Mononuclear cell (primary cell): Measurements from ENCODE around the gene GRAMD4. TPM values are rescaled to one million over a fixed set of nuclear protein-coding genes. Genes with fewer than 3 reads are reported as not detected.

Experiments used
- H3K27me3 ChIP-seq: 2 replicates; pipeline ENCODE4 v1.6.0; 2011; ENCODE audit warnings: low read length, control low read depth; ENCODE audit not compliant: insufficient read depth
- H3K4me1 ChIP-seq: 2 replicates; pipeline ENCODE4 v1.5.1; 2011; ENCODE audit warnings: mild to moderate bottlenecking, low read length, control low read depth; ENCODE audit not compliant: insufficient read depth
- H3K4me3 ChIP-seq: 2 replicates; pipeline ENCODE4 v1.5.1; 2011; ENCODE audit warnings: mild to moderate bottlenecking, low read length, moderate library complexity
- H3K9me3 ChIP-seq: 2 replicates; pipeline ENCODE4 v1.5.1; 2011; ENCODE audit warnings: low read depth, mild to moderate bottlenecking, control low read depth, low read length
- total RNA-seq: library from RNA; depleted of rRNA; stranded (reverse); fragments of >200 nt; gene quantifications from one replicate; pipeline ENCODE4 v1.2.3, GENCODE V29; 2012

Gene GRAMD4
- total RNA-seq, 1 donor = 11.9 TPM

DNA sequence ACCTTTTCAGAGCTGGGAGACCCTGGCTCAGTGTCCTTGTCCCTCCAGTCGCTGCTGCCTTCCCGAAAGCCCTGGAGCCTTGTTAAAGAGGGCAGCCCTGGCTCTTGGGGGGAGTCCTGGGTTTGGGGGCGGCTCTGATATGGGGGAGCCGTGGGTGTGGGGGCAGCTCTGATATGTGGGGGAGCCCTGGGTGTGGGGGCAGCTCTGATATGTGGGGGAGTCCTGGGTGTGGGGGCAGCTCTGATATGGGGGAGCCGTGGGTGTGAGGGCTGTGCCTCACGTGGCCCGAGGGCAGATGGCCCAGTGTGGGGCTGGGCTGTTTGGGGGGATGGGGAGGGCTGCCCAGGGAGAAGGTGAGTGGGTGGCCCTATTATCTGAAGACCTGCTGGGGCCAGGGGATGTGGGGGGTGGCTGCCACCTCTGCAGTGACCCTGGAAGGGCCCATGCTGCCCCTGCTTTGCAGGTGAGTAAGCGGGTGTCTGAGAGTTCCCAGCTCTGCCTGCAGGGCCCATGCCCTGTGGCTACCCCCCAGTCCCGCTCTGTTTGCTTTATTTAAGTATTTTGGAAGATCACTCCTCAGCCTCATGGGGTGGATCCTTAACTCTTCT is 30.9 kb upstream of the GRAMD4 start:
- Histone ChIP-seq H3K27me3 (no peaks in the 10 kb centered on the region), H3K4me1 (peaks cover 79% of the 10 kb centered on the region), H3K9me3 (no peaks in the 10 kb centered on the region), H3K4me3 (no peak overlapping the region)

DNA sequence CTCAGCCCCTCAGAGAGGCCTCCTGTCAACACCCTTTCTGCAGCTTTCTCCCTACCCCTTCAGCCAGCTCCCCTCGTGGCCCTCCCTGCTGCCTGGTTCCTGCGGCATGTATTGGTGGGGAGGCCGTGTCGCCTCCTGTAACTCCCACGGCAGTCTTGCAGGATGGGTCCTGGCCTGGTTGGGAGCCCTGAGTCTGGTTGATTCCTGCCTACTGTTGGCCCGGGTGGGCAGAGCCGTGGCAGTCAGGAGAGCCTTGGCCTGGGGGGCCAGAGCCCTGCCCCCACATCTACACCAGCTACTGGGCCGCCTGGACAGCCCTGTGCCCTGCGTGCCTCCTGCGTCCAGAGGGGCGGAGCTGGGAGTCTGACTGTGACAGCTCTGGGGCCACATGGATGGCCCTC is 30.3 kb upstream of the GRAMD4 start:
- Histone ChIP-seq H3K27me3 (no peaks in the 10 kb centered on the region), H3K4me3 (no peak overlapping the region), H3K4me1 (peaks cover 83% of the 10 kb centered on the region), H3K9me3 (no peaks in the 10 kb centered on the region)

DNA sequence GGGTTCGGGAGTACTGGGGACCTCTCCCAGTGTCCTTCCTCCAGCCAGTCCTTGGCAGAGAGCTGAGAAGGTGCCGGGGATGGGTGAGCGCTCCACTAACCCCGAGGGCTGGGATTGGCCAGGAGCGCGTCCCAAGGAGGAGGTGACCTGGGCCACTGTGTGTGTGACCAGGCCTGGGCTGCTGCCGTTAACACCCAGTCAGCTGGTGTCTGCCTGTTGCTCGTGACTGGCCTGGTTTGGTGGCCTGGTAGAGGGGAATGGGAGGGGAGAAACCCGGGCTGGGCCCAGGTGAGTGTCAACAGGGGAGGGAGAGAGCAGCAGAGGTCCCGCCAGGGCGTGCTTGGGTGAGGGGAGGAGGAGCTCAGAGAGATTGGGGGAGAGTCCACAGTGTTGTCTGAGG is 29.9 kb upstream of the GRAMD4 start:
- no peaks in the 10 kb centered on the region for H3K27me3 ChIP-seq
- no peak overlapping the region for H3K4me3 ChIP-seq
- no peaks in the 10 kb centered on the region for H3K9me3 ChIP-seq
- peaks cover 83% of the 10 kb centered on the region for H3K4me1 ChIP-seq

DNA sequence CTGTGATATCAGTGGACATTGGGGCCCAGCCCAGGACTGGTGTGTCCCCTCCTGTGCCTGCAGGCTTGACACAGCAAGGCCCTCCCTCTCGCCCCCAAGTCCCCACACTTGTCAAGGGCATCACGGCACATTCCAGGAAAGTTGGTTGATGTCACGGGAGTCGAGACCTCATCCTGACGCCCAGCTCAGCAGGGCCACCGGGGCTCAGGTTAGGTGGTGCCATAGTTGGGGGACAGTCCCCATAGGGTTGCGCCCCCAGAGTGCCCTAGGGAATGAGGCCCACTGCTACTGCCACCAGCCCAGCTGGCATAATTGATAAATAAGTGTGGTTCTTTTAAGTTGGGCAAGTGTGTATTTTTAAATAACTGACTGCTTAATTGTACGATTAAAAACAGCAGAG is 28.3 kb upstream of the GRAMD4 start:
- Histone ChIP-seq H3K27me3 (no peaks in the 10 kb centered on the region), H3K4me1 (peaks cover 76% of the 10 kb centered on the region), H3K9me3 (no peaks in the 10 kb centered on the region), H3K4me3 (no peak overlapping the region)

DNA sequence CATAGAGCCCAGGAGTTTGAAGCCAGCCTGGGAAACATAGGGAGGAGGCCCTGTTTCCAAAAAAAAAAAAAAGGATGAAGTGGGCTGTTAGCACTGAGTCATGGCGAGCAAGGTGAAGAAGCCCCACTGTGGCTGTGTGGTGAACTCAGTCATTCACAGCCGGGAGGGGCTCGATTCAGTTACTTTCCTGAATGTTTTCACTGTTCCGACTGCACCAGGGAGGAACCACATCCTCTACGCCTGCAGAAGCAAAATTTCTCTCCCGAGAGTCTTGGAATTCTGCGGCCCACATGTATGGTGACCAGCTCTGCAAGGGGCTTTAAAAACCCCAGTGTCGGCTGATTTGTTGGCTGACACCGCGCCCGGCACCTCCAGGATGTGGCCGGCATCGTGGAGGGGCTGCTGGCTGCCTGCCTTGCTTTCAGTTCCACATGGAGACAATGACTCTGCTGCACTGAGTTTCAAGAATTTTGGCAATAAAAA is 27.8 kb upstream of the GRAMD4 start:
- Histone ChIP-seq H3K4me3 (peak overlapping the region; percentile 2), H3K4me1 (peaks cover 71% of the 10 kb centered on the region), H3K27me3 (no peaks in the 10 kb centered on the region), H3K9me3 (no peaks in the 10 kb centered on the region)

DNA sequence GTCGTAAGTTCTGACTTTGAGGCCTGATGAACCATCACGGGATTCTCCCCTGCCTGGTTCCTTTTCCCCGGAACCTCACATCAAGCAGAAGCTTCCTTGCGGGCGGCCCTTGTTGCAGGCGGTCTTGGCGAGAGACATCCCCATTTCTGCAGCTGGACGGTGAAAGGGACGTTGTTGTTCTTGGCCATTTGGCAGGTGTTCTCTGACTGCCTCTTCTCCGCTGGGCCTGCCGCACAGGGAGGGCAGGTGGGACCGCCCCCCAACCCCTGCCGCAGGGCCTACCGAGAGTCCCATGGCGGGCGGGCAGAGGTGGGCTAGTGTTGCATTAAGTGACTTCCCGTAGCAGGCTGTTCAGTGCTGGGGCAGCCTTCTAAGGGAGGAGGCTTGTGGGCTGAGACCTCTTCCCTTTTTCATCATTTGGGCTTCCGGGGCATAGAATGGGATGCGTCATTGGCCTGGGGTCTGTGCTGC is 26.9 kb upstream of the GRAMD4 start:
- Histone ChIP-seq H3K9me3 (no peaks in the 10 kb centered on the region), H3K4me3 (peak overlapping the region; percentile 30), H3K27me3 (no peaks in the 10 kb centered on the region), H3K4me1 (peaks cover 62% of the 10 kb centered on the region)

DNA sequence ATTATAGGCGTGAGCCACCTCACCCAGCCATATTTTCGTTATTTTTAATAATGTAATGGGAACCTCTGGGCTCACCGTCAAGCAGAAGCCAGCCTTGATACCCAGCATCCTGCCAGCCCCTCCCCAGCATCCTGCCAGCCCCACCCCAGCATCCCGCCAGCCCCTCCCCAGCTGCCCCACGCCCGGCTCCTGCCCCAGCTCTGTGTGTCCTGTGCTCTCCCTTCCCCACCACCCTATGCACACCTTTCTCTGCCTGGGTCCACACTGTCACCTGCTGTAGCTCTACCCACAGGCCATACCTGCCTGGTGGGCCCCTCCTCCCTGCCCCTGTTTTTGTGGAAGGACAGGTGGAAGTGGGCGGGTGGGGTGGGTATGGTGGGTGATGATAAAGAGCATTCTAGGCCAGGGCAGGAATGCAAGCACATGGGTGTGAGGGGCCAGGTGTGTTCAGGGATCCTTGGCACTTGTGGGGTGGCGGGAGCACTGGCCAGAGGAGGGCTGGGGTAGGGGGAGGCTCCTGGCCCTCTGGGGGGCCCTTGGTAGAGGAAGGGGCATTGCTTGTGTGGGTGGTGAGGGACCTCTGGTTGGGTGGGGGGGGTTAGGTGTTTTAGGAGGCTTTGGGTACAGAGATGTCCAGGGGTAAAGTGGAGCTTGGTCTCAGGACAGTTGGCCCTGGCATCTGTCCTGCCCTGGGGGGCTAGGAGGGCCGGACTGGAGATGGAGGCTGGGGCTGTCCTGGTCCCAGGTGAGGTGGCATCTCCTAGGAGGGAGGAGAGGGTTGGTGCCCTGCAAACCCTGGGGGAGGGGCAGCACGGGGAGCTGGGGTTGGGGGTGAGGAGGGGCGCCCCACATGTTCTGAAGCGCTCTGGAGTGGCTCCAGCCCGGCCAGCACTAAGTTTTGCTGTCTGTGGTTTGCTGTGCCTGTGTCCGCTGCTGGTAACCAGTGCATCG is 25.9 kb upstream of the GRAMD4 start:
- Histone ChIP-seq H3K4me3 (no peak overlapping the region), H3K27me3 (no peaks in the 10 kb centered on the region), H3K9me3 (no peaks in the 10 kb centered on the region), H3K4me1 (peaks cover 62% of the 10 kb centered on the region)

DNA sequence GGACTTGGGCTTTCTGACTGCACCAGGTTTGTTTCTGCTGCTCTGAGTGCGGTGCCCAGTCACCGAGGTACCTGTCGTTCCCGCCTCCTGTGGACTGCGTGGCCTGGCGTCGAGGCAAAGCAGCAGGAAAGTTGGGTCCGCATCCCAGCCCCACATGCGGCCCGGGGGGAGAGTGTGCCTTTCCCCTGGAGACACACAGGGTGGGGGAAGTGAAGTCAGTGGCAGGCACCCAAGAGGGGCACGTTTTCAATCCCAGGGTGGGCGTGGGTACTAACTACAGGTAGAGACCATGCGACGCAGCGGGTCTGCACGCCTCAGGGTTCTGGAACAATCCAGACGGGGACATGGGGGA is 25.3 kb upstream of the GRAMD4 start:
- no peak overlapping the region for H3K4me3 ChIP-seq
- peaks cover 62% of the 10 kb centered on the region for H3K4me1 ChIP-seq
- no peaks in the 10 kb centered on the region for H3K27me3 ChIP-seq
- no peaks in the 10 kb centered on the region for H3K9me3 ChIP-seq

DNA sequence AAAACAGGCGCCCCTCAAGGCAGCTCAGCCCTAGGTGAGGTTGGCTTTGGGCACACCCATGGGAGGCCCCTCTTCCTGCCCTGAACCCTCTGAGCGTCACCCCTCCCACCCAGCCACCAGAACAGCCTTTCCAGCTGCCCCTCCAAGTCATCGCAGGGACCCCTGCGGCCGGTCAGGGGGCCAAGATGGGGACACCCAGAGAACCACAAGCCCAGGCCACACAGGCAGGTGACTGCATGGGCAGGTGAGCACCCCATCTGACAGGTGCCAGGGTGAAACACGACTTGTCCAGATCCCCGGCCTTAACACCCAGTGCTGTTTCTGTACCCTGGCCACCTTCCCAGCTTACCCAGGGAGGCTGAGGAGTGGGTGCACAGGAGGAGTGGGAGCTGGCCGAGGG is 24.6 kb upstream of the GRAMD4 start:
- no peak overlapping the region for H3K4me3 ChIP-seq
- H3K4me1 ChIP-seq = peaks cover 62% of the 10 kb centered on the region
- H3K9me3 ChIP-seq = no peaks in the 10 kb centered on the region
- H3K27me3 ChIP-seq = no peaks in the 10 kb centered on the region

DNA sequence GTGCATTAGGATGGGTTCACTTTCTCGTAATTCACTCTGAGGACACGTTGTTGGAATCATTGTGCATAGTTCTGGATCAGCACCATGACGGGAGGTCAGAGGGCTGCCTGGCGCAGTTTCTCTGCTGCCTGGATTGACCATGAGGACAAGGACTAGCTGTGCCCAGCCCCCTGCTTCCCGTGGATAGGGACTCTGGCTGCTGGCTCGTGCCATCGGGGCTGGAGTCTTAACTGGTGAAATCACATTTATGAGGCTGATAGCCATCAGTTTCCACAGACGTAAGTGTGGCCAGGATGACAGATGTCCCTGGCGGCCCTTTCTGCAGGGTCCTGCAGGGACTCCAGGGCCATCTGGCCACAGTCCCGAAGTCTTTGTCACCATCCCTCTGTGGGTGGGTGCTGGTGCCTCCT is 24.1 kb upstream of the GRAMD4 start:
- H3K4me3 ChIP-seq = no peak overlapping the region
- H3K4me1 ChIP-seq = peaks cover 62% of the 10 kb centered on the region

DNA sequence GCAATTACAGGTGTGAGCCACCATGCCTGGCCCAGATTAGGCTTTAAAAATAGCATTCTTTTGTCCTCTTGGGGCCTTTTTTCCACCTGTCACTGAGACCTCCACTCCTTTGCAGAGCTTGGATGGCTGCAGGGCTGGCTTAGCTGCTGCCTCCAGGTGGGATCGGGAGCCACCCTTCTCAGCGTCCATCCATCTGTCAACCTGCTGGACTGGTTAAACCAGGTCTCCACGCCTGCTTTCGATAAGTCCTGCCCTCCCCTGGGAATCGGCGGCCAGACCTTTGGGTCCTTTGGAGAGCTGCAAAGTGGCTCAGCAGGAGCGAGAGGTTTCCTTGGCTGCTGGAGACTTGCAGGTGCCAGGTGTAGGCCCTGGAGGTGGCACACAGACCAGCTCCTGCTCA is 23.4 kb upstream of the GRAMD4 start:
- H3K9me3 ChIP-seq = no peaks in the 10 kb centered on the region
- H3K4me1 ChIP-seq = peaks cover 64% of the 10 kb centered on the region
- H3K4me3 ChIP-seq = no peak overlapping the region
- no peaks in the 10 kb centered on the region for H3K27me3 ChIP-seq

More for the DNA sequence above, 24.1 kb upstream of the GRAMD4 start:
- Histone ChIP-seq H3K27me3 (no peaks in the 10 kb centered on the region), H3K9me3 (no peaks in the 10 kb centered on the region)

DNA sequence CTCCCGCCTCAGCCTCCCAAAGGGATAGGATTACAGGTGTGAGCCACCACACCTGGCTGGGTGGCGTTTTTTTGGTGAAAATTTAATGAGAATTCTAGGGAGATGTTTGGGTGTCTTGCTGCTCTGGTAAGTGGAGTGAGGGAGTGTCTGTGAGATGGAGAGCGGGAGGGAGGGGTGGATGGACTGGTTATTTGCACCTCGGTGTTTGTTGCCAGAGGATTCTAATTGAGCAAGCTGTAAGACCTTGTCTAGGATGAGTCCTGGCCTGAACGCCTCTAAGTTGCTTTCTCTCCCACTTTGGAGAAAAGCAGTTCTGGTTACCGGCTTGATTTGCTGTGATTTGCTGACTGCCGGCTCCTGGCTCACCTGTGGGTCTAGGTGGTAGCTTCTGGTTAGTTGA is 22.0 kb upstream of the GRAMD4 start:
- Histone ChIP-seq H3K9me3 (no peaks in the 10 kb centered on the region), H3K4me1 (peaks cover 64% of the 10 kb centered on the region), H3K27me3 (no peaks in the 10 kb centered on the region), H3K4me3 (no peak overlapping the region)

DNA sequence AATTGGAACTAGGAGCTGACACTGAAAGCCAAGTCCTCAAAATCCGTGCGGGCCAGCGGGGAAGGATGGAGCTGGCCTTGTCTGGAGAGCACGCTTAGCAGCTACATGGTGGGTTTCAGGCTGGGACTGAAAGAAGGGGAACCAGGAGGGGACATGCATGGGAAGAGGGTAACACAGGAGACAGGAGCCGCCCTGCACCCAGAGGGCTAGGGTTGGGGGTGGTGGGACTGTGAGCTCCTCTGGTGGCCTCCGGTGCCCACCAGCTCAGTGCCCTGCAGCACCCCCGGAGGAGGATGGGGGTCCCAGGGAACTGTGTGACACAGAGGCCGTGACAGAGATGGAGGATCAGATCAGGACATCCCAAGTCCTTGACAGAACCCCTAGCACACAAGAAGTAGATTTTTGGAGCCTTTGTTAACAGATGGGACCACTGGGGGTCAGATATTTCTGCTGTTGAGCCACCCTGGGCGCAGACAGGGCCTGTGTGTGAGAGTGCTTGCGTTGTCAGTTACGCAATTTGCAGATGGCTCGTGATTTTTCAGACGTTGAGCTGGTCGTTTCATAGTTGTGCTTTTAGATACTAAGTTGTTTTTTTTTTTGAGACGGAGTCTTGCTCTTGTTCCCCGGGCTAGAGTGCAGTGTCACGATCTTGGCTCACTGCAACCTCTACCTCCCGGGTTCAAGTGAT is 21.3 kb upstream of the GRAMD4 start:
- peaks cover 61% of the 10 kb centered on the region for H3K4me1 ChIP-seq
- H3K4me3 ChIP-seq = no peak overlapping the region

DNA sequence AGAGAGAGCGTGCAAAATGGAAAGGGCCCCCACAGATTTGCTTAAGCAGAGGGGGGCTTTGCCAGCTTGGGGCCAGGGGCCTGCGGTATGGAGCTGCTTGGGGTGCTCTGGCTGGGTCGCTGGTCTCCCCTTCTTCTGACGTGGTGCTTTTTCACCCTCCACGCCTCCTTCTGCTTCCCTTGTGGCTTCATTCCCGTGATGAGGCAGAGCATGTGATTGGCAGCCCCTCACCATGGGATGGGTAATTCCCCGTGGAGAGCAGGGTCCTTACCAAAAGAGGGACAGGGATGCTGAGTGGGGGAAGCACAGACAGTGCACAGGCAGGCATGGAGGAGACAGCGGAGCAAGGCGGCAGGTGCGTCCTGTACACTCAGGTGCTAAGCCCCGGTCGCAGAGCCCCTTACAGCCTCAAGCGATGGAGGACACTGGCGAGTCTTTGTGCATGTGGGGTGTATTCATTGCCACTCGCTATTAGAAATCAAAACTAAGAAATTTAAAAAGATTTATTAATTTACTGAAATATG is 19.9 kb upstream of the GRAMD4 start:
- no peaks in the 10 kb centered on the region for H3K9me3 ChIP-seq
- H3K27me3 ChIP-seq = no peaks in the 10 kb centered on the region
- peaks cover 66% of the 10 kb centered on the region for H3K4me1 ChIP-seq
- no peak overlapping the region for H3K4me3 ChIP-seq

More for the DNA sequence above, 21.3 kb upstream of the GRAMD4 start:
- H3K9me3 ChIP-seq = no peaks in the 10 kb centered on the region
- H3K27me3 ChIP-seq = no peaks in the 10 kb centered on the region

DNA sequence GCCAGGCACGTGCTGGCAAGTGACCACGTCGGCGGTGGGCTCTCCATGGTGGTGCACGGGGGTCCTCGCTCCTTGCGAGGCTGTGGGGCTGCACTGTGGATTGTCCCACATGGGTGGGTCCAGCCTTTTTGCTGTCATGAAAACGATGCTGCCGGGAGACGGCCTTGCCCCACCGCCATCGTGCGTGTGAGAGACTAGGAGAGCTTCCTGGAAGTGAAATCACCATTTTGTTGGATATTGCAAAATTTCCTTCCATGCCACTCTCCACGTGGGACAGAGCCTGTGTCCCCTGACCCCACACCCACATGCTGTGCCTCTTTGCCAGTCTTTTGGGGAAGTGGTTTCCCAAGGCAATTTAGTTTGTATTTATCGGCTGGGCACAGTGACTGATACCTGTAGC is 18.2 kb upstream of the GRAMD4 start:
- peaks cover 66% of the 10 kb centered on the region for H3K4me1 ChIP-seq

More for the DNA sequence above, 18.2 kb upstream of the GRAMD4 start:
- no peaks in the 10 kb centered on the region for H3K9me3 ChIP-seq
- H3K27me3 ChIP-seq = no peaks in the 10 kb centered on the region
- no peak overlapping the region for H3K4me3 ChIP-seq
